Measurements from ENCODE around the gene CASP9.

DNA sequence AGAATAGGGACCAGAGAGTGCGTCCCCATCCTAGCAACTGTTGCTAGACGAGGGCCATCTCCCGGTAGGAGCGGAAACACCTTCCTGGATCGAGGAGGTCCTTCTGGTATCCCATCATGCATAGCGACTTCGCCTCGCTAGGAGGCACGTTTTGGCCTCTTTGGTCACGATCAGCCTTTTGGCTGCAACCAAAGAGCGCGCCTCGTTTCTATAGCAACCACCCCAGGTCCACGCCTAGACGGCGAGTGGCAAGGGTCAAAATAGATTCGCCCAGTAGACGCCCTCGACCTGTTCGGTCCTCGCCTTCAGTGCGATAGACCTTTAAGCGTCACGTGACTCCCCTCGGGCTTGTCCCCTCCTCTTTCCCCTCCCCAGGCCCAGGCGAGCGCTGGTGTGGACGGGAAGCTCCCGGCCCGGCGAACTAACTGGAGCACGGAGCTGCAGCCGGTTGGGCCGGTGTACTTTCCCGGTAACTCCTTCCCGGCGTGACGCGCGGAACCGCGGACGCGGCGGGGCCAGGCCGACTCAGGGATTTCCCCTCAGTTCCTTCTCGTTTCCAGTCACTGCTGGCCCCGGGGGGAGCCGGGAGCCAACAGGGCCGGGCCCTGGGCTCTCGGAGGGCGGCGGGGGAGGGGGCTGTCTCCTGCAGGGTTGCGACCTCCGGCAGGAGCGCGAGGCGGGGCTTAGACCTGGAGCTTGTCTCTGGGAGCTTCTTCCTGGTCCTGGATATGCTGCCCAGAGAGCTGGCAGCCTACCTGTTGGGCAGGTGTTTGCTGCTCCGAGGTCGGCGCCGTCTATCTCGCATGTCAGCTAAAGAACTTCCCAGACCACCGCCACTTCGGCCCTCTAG lies 2.7 kb upstream of the CASP9 start, which contains the start of gene DNAJC16:
- TF ChIP-seq, protein P1, sequence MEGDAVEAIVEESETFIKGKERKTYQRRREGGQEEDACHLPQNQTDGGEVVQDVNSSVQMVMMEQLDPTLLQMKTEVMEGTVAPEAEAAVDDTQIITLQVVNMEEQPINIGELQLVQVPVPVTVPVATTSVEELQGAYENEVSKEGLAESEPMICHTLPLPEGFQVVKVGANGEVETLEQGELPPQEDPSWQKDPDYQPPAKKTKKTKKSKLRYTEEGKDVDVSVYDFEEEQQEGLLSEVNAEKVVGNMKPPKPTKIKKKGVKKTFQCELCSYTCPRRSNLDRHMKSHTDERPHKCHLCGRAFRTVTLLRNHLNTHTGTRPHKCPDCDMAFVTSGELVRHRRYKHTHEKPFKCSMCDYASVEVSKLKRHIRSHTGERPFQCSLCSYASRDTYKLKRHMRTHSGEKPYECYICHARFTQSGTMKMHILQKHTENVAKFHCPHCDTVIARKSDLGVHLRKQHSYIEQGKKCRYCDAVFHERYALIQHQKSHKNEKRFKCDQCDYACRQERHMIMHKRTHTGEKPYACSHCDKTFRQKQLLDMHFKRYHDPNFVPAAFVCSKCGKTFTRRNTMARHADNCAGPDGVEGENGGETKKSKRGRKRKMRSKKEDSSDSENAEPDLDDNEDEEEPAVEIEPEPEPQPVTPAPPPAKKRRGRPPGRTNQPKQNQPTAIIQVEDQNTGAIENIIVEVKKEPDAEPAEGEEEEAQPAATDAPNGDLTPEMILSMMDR (IDR thresholded peaks at IDR 0.05): peak; percentile 9 to 35 (median 31)
- TF ChIP-seq POLR2A (IDR thresholded peaks at IDR 0.05): peak; percentile 32

All from testis (tissue), 2 donors.